WTC11 (cell line): ENCODE results near the gene PDLIM1. TPM values are rescaled to one million over a fixed set of nuclear protein-coding genes. Genes with fewer than 3 reads are reported as not detected.
A peak's percentile ranks its signal among the peaks of the same experiment; 100 is the strongest.

Experiments used
- ATAC-seq: fragments of 200-7000 bp; cut with Tn5 transposase; 2 replicates; pipeline ENCODE4 v1.10.0; 2021; ENCODE audit warnings: mild to moderate bottlenecking, moderate library complexity
- CTCF ChIA-PET: fragments of 300-600 bp; sonication (Branson Sonifier 250); formaldehyde crosslinking; loops from one replicate; lab custom pipeline; 2021; ENCODE audit warnings: antibody characterized with exemption; lab: Charles Lee
- POLR2A ChIA-PET: fragments of 350-600 bp; sonication (Branson Sonifier 250); formaldehyde crosslinking; loops from one replicate; lab custom pipeline; 2021; ENCODE audit warnings: antibody characterized with exemption; lab: Charles Lee
- DNase-seq: peaks from one replicate; pipeline ENCODE4 v3.0.0; 2021; ENCODE audit warnings: low spot score
- H3K27ac Mint-ChIP-seq: 2 replicates; pipeline ENCODE4 v1.8.0; 2021; ENCODE audit warnings: mixed read lengths
- H3K27me3 Mint-ChIP-seq: 2 replicates; pipeline ENCODE4 v1.8.0; 2021; ENCODE audit warnings: low read depth, mild to moderate bottlenecking, moderate library complexity, mixed read lengths
- H3K36me3 Mint-ChIP-seq: 2 replicates; pipeline ENCODE4 v1.8.0; 2021; ENCODE audit warnings: mixed read lengths
- H3K4me1 Mint-ChIP-seq: 2 replicates; pipeline ENCODE4 v1.8.0; 2022; ENCODE audit warnings: mixed read lengths
- H3K4me3 Mint-ChIP-seq: 2 replicates; pipeline ENCODE4 v1.8.0; 2021; ENCODE audit warnings: mild to moderate bottlenecking, moderate library complexity, mixed read lengths
- H3K9me3 Mint-ChIP-seq: 2 replicates; pipeline ENCODE4 v1.8.0; 2021; ENCODE audit warnings: mixed read lengths
- ARID4B ChIP-seq: sonication (generic); formaldehyde crosslinking; IDR thresholded peaks from 2 replicates; pipeline ENCODE4 v1.8.0; 2023; ENCODE audit warnings: missing genetic modification reagents, mild to moderate bottlenecking, borderline replicate concordance
- CTCF ChIP-seq: fragments of 200-600 bp; IDR thresholded peaks from 2 replicates; pipeline ENCODE4 v1.8.0; 2022; ENCODE audit warnings: antibody characterized with exemption
- FOXP4 ChIP-seq: sonication (generic); formaldehyde crosslinking; IDR thresholded peaks from 2 replicates; pipeline ENCODE4 v1.8.0; 2022; ENCODE audit warnings: mild to moderate bottlenecking, missing genetic modification reagents
- HMGXB4 ChIP-seq: sonication (generic); formaldehyde crosslinking; IDR thresholded peaks from 2 replicates; pipeline ENCODE4 v1.8.1; 2023; ENCODE audit warnings: mild to moderate bottlenecking, moderate library complexity, missing genetic modification reagents
- MLX ChIP-seq: sonication (generic); formaldehyde crosslinking; IDR thresholded peaks from 2 replicates; pipeline ENCODE4 v1.8.1; 2023; ENCODE audit warnings: mild to moderate bottlenecking, missing genetic modification reagents, moderate library complexity
- NFATC4 ChIP-seq: fragments of 250-450 bp; sonication (Bioruptor Pico); IDR thresholded peaks from 2 replicates; pipeline ENCODE4 v1.9.0; 2021; ENCODE audit warnings: mild to moderate bottlenecking
- OVOL2 ChIP-seq: fragments of 250-450 bp; sonication (Bioruptor Pico); IDR thresholded peaks from 2 replicates; pipeline ENCODE4 v1.9.0; 2021; ENCODE audit warnings: mild to moderate bottlenecking, borderline replicate concordance
- PRRX2 ChIP-seq: fragments of 250-450 bp; sonication (Bioruptor Pico); IDR thresholded peaks from 2 replicates; pipeline ENCODE4 v1.8.0; 2021; ENCODE audit warnings: mild to moderate bottlenecking
- SMAD3 ChIP-seq: sonication (generic); formaldehyde crosslinking; IDR thresholded peaks from 2 replicates; pipeline ENCODE4 v1.8.0; 2022; ENCODE audit warnings: missing genetic modification reagents, mild to moderate bottlenecking, borderline replicate concordance
- SOX15 ChIP-seq: fragments of 250-450 bp; sonication (Bioruptor Pico); IDR thresholded peaks from 2 replicates; pipeline ENCODE4 v1.9.0; 2021; ENCODE audit warnings: mild to moderate bottlenecking
- ZNF263 ChIP-seq: sonication (generic); formaldehyde crosslinking; IDR thresholded peaks from 2 replicates; pipeline ENCODE4 v1.8.1; 2022; ENCODE audit warnings: low read depth, mild to moderate bottlenecking, moderate library complexity, missing genetic modification reagents
- ZNF281 ChIP-seq: sonication (generic); formaldehyde crosslinking; IDR thresholded peaks from 2 replicates; pipeline ENCODE4 v1.8.0; 2023; ENCODE audit warnings: mild to moderate bottlenecking, missing genetic modification reagents
- ZNF671 ChIP-seq: fragments of 250-450 bp; sonication (Bioruptor Pico); IDR thresholded peaks from 2 replicates; pipeline ENCODE4 v1.8.0; 2021; ENCODE audit warnings: mild to moderate bottlenecking
- total RNA-seq: library from RNA; stranded (reverse); gene quantifications from 3 replicates; pipeline ENCODE4 v1.2.3, GENCODE V29; 2021

The PDLIM1 gene
- total RNA-seq, 1 experiment from 2014 or later = 223 TPM

- no peak for TF ChIP-seq HMGXB4 (CRISPR knock-in tag)
- TF ChIP-seq ZNF263 = no peak
Observed at GRCh38 chr10:95243318-95243617, 47.5 kb downstream of the PDLIM1 start (continued).

- ChIA-PET CTCF (interaction anchor here (0.5 to 3.3 kb wide), 53 partner anchors 8 to 616 kb away, joined by 3 to 69 read pairs (median 5); partner anchors contain the start of gene ACSM6), POLR2A (interaction anchor here (1.0 to 1.6 kb wide), 2 partner anchors 8 to 12 kb away, joined by 3 to 9 read pairs; no protein-coding TSS in a partner anchor)
- peak; percentile 88 for ATAC-seq
- peaks cover 65% of the 10 kb centered on the region for H3K36me3 Mint-ChIP-seq
- peaks cover 8% of the 10 kb centered on the region for H3K9me3 Mint-ChIP-seq
- H3K27ac Mint-ChIP-seq = peak overlapping the region; percentile 80; the same call in 1 of the 2 replicates
- no peaks in the 10 kb centered on the region for H3K27me3 Mint-ChIP-seq
- TF ChIP-seq SOX15 = no peak
- TF ChIP-seq CTCF = 0 out of 2 replicates have a peak, but pooled peaks have one; percentile 26
- peak; percentile 61 for DNase-seq
- no peak overlapping the region for H3K4me3 Mint-ChIP-seq
- H3K4me1 Mint-ChIP-seq = peaks cover 28% of the 10 kb centered on the region
Observed at GRCh38 chr10:95242581-95243317, 48.1 kb downstream of the PDLIM1 start.

- Mint-ChIP-seq H3K36me3 (peaks cover 73% of the 10 kb centered on the region), H3K4me3 (no peak overlapping the region)
Observed at GRCh38 chr10:95241533-95241932, 49.3 kb downstream of the PDLIM1 start.

More at GRCh38 chr10:95241533-95241932, 49.3 kb downstream of the PDLIM1 start:
- Mint-ChIP-seq H3K4me1 (peaks cover 24% of the 10 kb centered on the region), H3K27ac (no peak overlapping the region), H3K9me3 (peaks cover 8% of the 10 kb centered on the region), H3K27me3 (no peaks in the 10 kb centered on the region)
- CTCF ChIA-PET = interaction anchor here (2.3 to 3.3 kb wide), 3 partner anchors 31 to 121 kb away, joined by 13 to 69 read pairs (median 20); no protein-coding TSS in a partner anchor
- TF ChIP-seq ZNF281 (CRISPR knock-in tag) (no peak), OVOL2 (CRISPR knock-in tag) (no peak), FOXP4 (CRISPR knock-in tag) (no peak), NFATC4 (no peak), ZNF671 (CRISPR knock-in tag) (no peak), ARID4B (no peak), PRRX2 (no peak), MLX (CRISPR knock-in tag) (no peak), SMAD3 (no peak)
- ATAC-seq = no peak
- POLR2A ChIA-PET = no interaction called here
- no peak for DNase-seq
